ENCODE measurements around the gene ZNF124. TPM values are rescaled to one million over a fixed set of nuclear protein-coding genes. Genes with fewer than 3 reads are reported as not detected.

ZNF124 gene
- total and polyA plus RNA-seq, 5 donors from 2014 or later = 4.7 to 15.0 (median 7.4) TPM

DNA sequence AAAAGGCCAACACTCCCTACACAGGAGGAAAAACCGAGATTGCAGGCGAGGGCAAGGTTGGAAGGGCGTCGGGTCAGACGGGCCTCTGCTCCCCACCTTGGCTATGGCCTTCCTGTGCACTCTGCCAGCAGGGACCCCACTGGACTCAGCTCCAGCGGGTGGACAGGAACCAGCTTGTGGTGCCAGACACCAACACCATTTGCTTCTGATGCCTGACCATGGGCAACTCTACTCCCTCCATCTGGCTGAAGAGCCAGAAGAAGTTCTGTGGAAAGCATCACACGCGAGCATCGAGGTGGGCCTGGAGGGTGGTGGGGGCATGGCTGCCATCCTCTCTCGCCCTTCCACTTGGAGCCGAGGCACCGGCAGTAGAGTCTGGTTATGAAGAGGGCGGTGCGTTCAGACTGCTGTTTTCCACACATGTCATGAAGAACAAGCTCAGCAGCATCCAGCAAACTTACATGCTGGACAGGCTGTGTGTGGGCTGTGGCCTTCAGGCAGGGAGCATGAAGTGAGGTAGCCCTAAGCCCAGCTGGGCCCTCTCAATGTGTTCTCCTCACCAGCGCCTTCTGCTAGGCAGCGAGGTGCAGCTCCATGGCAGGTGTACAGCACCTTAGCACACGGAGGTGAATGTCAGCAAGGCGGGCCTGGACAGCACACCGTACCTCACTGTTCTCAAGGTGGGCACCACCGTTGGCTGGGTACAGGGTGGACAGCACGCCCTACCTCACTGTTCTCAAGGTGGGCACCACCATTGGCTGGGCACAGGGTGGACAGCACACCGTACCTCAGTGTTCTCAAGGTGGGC is 52.0 kb downstream of the ZNF124 start:
- ATAC-seq (ENCODE audit: low read depth in 2 of 2) (no peak), DNase-seq (no peak)
- Mint-ChIP-seq H3K36me3 (no peaks in the 10 kb centered on the region), H3K4me1 (peaks cover 0 to 5% (median 1%) of the 10 kb centered on the region in 4 donors), H3K27me3 (no peaks in the 10 kb centered on the region), H3K9me3 (peaks cover 0 to 5% (median 0%) of the 10 kb centered on the region in 7 donors), H3K27ac (no peak overlapping the region), H3K4me3 (no peak overlapping the region)
- Histone ChIP-seq H3K9me3 (ENCODE audit: control insufficient read depth in 2 of 2, low read length in 2 of 2) (peaks cover 0 to under 1% of the 10 kb centered on the region in 2 experiments), H3K4me1 (ENCODE audit: control insufficient read depth, insufficient read depth, low read length, poor library complexity, severe bottlenecking) (no peaks in the 10 kb centered on the region), H3K27me3 (ENCODE audit: control insufficient read depth, insufficient read depth, low read length) (no peaks in the 10 kb centered on the region), H3K27ac (ENCODE audit: insufficient read depth, low read length, poor library complexity, severe bottlenecking) (no peak overlapping the region), H3K36me3 (ENCODE audit: control insufficient read depth, insufficient read depth, low read length) (no peaks in the 10 kb centered on the region), H3K4me3 (ENCODE audit: low read depth, low read length) (no peak overlapping the region)

- no peaks in the 10 kb centered on the region for H3K36me3 ChIP-seq (ENCODE audit: control insufficient read depth, insufficient read depth, low read length)
- H3K4me1 ChIP-seq (ENCODE audit: control insufficient read depth, insufficient read depth, low read length, poor library complexity, severe bottlenecking) = no peaks in the 10 kb centered on the region
- Mint-ChIP-seq H3K4me1 (peaks cover 0 to 5% (median 1%) of the 10 kb centered on the region in 4 donors), H3K36me3 (no peaks in the 10 kb centered on the region), H3K9me3 (peaks cover 0 to 1% (median 0%) of the 10 kb centered on the region in 7 donors), H3K4me3 (no peak overlapping the region), H3K27me3 (no peaks in the 10 kb centered on the region), H3K27ac (no peak overlapping the region)
- no peak for DNase-seq
- H3K9me3 ChIP-seq (ENCODE audit: control insufficient read depth in 2 of 2, low read length in 2 of 2) = no peaks in the 10 kb centered on the region
- no peak for ATAC-seq (ENCODE audit: low read depth in 2 of 2)
- no peak overlapping the region for H3K27ac ChIP-seq (ENCODE audit: insufficient read depth, low read length, poor library complexity, severe bottlenecking)
- no peak overlapping the region for H3K4me3 ChIP-seq (ENCODE audit: low read depth, low read length)
- no peaks in the 10 kb centered on the region for H3K27me3 ChIP-seq (ENCODE audit: control insufficient read depth, insufficient read depth, low read length)
Observed at GRCh38 chr1:247118946-247119446, 52.8 kb downstream of the ZNF124 start.

DNA sequence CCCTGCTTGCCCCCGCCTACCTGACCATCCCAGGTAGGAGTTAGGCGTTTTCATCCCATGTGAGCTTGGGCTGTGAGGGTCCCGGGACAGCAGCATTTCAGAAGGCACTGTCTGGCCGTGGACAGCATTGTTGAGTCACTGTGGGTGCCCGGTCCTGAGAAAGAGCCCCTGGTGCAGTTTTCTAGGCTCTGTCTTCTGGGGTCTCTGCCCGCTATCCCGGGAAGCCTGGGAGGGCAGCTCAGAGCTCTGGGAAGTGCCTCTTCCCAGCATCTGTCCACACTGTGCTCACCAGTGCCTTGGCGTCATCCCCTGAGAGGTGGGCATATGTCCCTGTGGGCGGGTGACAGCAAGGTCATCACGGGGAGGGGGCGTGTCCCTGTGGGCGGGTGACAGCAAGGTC is 56.3 kb downstream of the ZNF124 start:
- ATAC-seq (ENCODE audit: low read depth in 2 of 2) = no peak
- Mint-ChIP-seq H3K27me3 (peaks cover 18% of the 10 kb centered on the region), H3K36me3 (no peaks in the 10 kb centered on the region), H3K4me3 (no peak overlapping the region), H3K4me1 (peaks cover 4 to 10% (median 5%) of the 10 kb centered on the region in 4 donors), H3K27ac (no peak overlapping the region), H3K9me3 (no peaks in the 10 kb centered on the region)
- Histone ChIP-seq H3K27ac (ENCODE audit: insufficient read depth, low read length, poor library complexity, severe bottlenecking) (no peak overlapping the region), H3K4me1 (ENCODE audit: control insufficient read depth, insufficient read depth, low read length, poor library complexity, severe bottlenecking) (peaks cover 19% of the 10 kb centered on the region), H3K27me3 (ENCODE audit: control insufficient read depth, insufficient read depth, low read length) (peaks cover 8% of the 10 kb centered on the region), H3K36me3 (ENCODE audit: control insufficient read depth, insufficient read depth, low read length) (no peaks in the 10 kb centered on the region), H3K9me3 (ENCODE audit: control insufficient read depth in 2 of 2, low read length in 2 of 2) (no peaks in the 10 kb centered on the region), H3K4me3 (ENCODE audit: low read depth, low read length) (no peak overlapping the region)
- DNase-seq = no peak

DNA sequence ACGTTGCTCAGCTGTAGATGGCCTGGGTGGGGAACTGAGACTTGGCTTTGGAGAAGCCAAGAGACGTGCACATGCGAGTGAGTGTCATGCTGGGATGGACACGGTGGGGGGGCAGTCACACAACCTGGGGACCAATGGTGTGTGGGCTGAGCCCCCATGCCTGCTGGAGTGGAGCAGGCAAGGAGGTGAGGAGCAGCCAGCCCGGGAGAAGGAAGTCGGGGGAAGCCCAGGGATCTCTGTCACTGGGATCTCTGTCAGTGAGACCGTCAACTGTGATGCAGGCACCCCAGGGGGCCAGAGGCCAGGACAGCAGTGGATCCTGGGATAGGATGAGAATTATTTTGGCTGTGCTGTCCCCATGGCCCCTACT is 56.7 kb downstream of the ZNF124 start:
- H3K27me3 ChIP-seq (ENCODE audit: control insufficient read depth, insufficient read depth, low read length) = peaks cover 9% of the 10 kb centered on the region
- H3K9me3 Mint-ChIP-seq = no peaks in the 10 kb centered on the region
- H3K4me3 ChIP-seq (ENCODE audit: low read depth, low read length) = no peak overlapping the region
- H3K27ac Mint-ChIP-seq = no peak overlapping the region
- no peak overlapping the region for H3K4me3 Mint-ChIP-seq
- H3K9me3 ChIP-seq (ENCODE audit: control insufficient read depth in 2 of 2, low read length in 2 of 2) = no peaks in the 10 kb centered on the region
- no peak overlapping the region for H3K27ac ChIP-seq (ENCODE audit: insufficient read depth, low read length, poor library complexity, severe bottlenecking)
- no peaks in the 10 kb centered on the region for H3K36me3 Mint-ChIP-seq
- peaks cover 4 to 12% (median 5%) of the 10 kb centered on the region in 4 donors for H3K4me1 Mint-ChIP-seq
- H3K27me3 Mint-ChIP-seq = peaks cover 20% of the 10 kb centered on the region
- no peak for ATAC-seq (ENCODE audit: low read depth in 2 of 2)
- peaks cover 20% of the 10 kb centered on the region for H3K4me1 ChIP-seq (ENCODE audit: control insufficient read depth, insufficient read depth, low read length, poor library complexity, severe bottlenecking)
- no peaks in the 10 kb centered on the region for H3K36me3 ChIP-seq (ENCODE audit: control insufficient read depth, insufficient read depth, low read length)
- no peak for DNase-seq

GRCh38 chr1:247114351-247115140 is 57.3 kb downstream of the ZNF124 start:
- Mint-ChIP-seq H3K4me3 (no peak overlapping the region), H3K36me3 (no peaks in the 10 kb centered on the region), H3K27ac (no peak overlapping the region), H3K4me1 (peaks cover 5 to 13% (median 6%) of the 10 kb centered on the region in 4 donors), H3K27me3 (peaks cover 25% of the 10 kb centered on the region), H3K9me3 (peaks cover 0 to 2% (median 0%) of the 10 kb centered on the region in 7 donors)
- ATAC-seq (ENCODE audit: low read depth in 2 of 2) = no peak
- no peak for DNase-seq
- Histone ChIP-seq H3K4me3 (ENCODE audit: low read depth, low read length) (no peak overlapping the region), H3K27ac (ENCODE audit: insufficient read depth, low read length, poor library complexity, severe bottlenecking) (no peak overlapping the region), H3K36me3 (ENCODE audit: control insufficient read depth, insufficient read depth, low read length) (no peaks in the 10 kb centered on the region), H3K27me3 (ENCODE audit: control insufficient read depth, insufficient read depth, low read length) (peaks cover 13% of the 10 kb centered on the region), H3K9me3 (ENCODE audit: control insufficient read depth in 2 of 2, low read length in 2 of 2) (no peaks in the 10 kb centered on the region), H3K4me1 (ENCODE audit: control insufficient read depth, insufficient read depth, low read length, poor library complexity, severe bottlenecking) (peaks cover 20% of the 10 kb centered on the region)

- Mint-ChIP-seq H3K4me3 (peak overlapping the region in 1 of 4 donors; percentile 61), H3K27ac (no peak overlapping the region), H3K9me3 (peaks cover 0 to 2% (median 0%) of the 10 kb centered on the region in 7 donors), H3K4me1 (peaks cover 5 to 13% (median 6%) of the 10 kb centered on the region in 4 donors), H3K36me3 (no peaks in the 10 kb centered on the region), H3K27me3 (peaks cover 32% of the 10 kb centered on the region)
- DNase-seq = no peak
- Histone ChIP-seq H3K27ac (ENCODE audit: insufficient read depth, low read length, poor library complexity, severe bottlenecking) (no peak overlapping the region), H3K4me3 (ENCODE audit: low read depth, low read length) (no peak overlapping the region), H3K9me3 (ENCODE audit: control insufficient read depth in 2 of 2, low read length in 2 of 2) (no peaks in the 10 kb centered on the region), H3K36me3 (ENCODE audit: control insufficient read depth, insufficient read depth, low read length) (no peaks in the 10 kb centered on the region), H3K4me1 (ENCODE audit: control insufficient read depth, insufficient read depth, low read length, poor library complexity, severe bottlenecking) (peaks cover 20% of the 10 kb centered on the region), H3K27me3 (ENCODE audit: control insufficient read depth, insufficient read depth, low read length) (peaks cover 18% of the 10 kb centered on the region)
- ATAC-seq (ENCODE audit: low read depth in 2 of 2) = no peak
Observed at GRCh38 chr1:247113733-247114271, 58.0 kb downstream of the ZNF124 start.

- Histone ChIP-seq H3K27ac (ENCODE audit: insufficient read depth, low read length, poor library complexity, severe bottlenecking) (no peak overlapping the region), H3K27me3 (ENCODE audit: control insufficient read depth, insufficient read depth, low read length) (peaks cover 18% of the 10 kb centered on the region), H3K36me3 (ENCODE audit: control insufficient read depth, insufficient read depth, low read length) (no peaks in the 10 kb centered on the region), H3K4me3 (ENCODE audit: low read depth, low read length) (no peak overlapping the region), H3K4me1 (ENCODE audit: control insufficient read depth, insufficient read depth, low read length, poor library complexity, severe bottlenecking) (peaks cover 20% of the 10 kb centered on the region), H3K9me3 (ENCODE audit: control insufficient read depth in 2 of 2, low read length in 2 of 2) (no peaks in the 10 kb centered on the region)
- ATAC-seq (ENCODE audit: low read depth in 2 of 2) (no peak), DNase-seq (no peak)
- Mint-ChIP-seq H3K27me3 (peaks cover 39% of the 10 kb centered on the region), H3K36me3 (no peaks in the 10 kb centered on the region), H3K27ac (no peak overlapping the region), H3K9me3 (peaks cover 0 to 2% (median 0%) of the 10 kb centered on the region in 7 donors), H3K4me3 (peak overlapping the region; percentile 44 to 75 (median 56)), H3K4me1 (peaks cover 5 to 13% (median 6%) of the 10 kb centered on the region in 4 donors)
Observed at GRCh38 chr1:247113094-247113497, 58.7 kb downstream of the ZNF124 start.

Measured in CD4-positive, CD25-positive, alpha-beta regulatory T cell (primary cell).